ENCODE measurements around the gene MCC.
A peak's percentile ranks its signal among the peaks of the same experiment; 100 is the strongest.

MCC gene

DNA sequence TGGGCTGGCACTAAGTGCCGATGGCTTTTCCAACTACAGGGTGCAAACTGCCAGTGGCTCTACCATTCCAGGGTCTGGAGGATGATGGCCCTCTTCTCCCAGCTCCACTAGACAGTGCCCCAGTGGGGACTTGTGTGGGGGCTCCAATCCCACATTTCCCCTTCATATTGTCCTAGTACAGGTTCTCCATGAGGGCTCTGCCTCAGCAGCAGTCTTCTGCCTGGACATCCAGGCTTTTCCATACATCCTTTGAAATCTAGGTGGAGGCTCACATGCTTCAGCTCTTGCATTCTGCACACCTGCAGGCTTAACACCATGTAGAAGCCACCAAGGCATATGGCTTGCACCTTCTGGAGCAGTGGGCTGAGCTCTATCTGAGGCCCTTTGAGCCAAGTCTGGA, 123.8 kb downstream of the MCC start:
- DNase-seq = no peak
- ATAC-seq = no peak

DNA sequence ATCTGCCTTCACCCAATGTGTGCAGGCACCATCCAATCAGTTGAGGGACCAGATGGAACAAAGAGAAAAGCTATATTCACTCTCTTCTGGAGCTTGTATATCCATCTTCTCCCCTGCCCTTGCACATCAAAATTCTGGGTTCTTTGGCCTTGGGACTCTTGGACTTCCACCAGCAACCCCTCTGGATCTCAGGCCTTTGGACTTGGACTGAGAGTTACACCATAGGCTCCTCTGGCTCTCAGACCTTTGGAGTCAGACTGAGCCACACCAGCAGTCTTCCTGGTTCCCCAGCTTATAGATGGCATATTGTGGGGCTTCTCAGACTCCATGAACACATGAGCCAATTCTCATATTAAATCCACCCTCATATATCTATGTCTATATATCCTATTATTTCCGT, 126.6 kb downstream of the MCC start:
- ATAC-seq (no peak), DNase-seq (no peak)

DNA sequence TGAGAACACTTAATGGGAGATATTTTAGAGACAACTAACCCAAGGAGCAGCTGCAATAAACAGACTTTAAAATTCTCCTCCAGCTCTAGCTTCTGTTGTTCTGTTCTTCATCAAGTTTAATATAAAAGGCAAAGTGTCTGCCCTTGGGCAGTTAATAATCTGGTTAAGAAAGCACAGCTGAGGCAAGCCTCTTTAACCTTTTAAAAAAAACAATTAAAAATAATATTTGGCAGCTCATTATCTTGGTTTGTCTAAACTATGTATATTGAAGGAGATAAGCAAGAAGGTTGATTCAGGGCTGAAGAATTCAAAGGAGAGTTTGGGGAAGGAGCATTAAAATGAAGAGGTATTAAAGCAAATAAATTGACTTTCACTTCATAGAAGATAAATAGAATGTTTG, 128.8 kb downstream of the MCC start:
- ATAC-seq (no peak), DNase-seq (no peak)

DNA sequence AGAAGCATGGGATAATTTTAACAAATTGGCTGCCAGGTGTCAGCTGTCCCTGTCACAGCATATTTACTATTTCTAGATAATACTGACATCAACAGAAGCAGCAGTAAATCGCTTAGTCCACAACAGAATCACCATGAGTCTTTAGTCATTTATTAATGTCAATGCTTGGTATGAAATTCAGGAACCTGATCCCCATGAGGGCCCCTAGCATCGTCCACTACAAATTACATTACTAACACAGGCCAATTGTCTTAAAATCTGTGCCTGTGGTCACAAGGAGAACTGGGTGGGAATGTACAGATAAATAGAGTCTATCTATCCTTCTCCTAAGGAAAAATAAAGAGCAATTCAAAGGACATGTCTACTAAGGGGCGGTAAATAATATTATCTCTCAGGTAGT, 129.6 kb downstream of the MCC start:
- ATAC-seq (no peak), DNase-seq (no peak)

DNA sequence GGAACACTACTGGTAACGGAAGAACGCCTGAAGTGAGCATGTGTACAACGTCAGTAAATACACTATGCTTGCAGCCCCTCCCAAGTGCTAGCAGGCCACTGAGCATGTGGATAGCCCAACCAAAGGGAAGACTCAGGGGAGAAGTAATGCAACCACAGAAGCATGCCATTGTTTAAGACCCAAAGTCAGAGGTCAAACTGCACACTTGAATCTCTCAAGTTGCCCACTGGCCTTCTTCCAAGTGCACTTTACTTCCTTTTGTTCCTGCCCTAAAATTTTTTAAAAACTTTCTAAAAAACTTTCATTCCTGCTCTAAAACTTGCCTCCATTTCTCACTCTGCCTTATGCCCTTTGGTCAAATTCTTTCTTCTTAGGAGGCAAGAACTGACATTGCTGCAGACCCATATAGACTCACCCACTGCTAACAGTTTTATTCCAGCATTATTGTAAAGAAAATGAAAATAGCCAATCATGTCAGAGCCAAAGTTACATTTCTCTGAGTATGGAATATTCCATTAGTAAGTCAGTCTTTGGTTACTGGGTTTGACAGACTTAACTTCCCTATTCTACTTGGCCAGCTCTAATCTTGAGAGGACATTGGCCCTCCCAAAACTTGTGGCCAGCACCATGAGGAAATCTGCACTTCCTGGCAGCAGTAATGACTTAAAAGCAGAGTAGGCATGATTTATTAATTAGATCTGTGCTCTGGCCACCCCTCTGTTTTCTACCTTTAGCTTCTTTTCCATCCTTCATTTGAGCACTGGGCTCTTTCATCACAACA, 130.4 kb downstream of the MCC start:
- ATAC-seq (no peak), DNase-seq (no peak)

DNA sequence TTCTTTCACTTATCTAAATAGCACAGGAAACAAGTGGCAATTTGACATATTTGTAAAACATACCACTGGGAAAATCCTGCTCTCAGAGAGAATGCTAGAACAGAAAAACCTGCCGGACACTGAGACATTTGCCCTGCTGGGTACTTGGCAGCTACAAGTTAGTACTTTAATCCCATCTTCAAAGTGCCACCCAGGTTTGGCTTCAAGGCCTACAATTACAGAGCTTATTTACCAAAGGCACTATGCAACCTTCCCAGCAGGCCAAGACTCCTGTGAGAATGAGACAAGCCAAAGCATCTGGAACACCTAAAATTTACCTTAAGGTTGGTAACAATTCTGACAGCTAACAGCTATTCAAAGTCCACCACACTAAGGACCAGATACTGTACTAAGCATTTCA, 131.8 kb downstream of the MCC start:
- no peak for DNase-seq

DNA sequence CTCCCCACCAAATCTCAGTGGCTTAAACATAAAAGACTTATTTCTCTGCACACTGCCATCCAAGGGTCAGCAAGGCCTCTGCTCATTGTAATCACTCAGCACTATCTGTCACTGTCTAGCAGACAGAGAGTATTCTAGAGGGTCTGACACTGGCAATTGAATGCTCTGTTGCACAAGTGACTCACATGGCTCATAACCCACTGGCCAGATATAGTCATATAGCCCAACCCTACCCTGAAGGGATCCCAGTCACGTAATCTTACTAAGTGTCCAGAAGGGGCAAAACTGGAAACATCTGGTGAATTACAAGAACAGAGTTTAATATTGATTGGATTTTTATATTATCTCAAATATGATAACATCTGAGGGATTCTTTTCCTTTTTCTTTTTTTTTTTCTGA, 134.2 kb downstream of the MCC start:
- DNase-seq (no peak), ATAC-seq (no peak)

More for the DNA sequence above, 131.8 kb downstream of the MCC start:
- no peak for ATAC-seq

DNA sequence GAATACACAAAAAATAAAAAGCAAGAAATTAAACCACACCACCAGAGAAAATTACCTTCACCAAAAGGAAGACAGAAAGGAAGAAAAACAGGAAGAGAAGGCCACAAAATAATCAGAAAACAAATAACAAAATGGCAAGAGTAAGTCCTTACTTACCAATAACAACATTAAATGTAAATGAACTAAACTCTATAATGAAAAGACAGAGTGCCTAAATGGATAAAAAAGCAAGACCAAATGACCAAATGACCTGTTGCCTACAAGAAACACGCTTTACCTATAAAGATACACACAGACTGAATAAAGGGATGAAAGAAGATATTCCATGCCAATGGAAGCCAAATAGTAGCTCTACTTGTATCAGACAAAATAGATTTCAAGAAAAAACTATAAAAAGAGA, 140.7 kb downstream of the MCC start:
- DNase-seq (no peak), ATAC-seq (no peak)

DNA sequence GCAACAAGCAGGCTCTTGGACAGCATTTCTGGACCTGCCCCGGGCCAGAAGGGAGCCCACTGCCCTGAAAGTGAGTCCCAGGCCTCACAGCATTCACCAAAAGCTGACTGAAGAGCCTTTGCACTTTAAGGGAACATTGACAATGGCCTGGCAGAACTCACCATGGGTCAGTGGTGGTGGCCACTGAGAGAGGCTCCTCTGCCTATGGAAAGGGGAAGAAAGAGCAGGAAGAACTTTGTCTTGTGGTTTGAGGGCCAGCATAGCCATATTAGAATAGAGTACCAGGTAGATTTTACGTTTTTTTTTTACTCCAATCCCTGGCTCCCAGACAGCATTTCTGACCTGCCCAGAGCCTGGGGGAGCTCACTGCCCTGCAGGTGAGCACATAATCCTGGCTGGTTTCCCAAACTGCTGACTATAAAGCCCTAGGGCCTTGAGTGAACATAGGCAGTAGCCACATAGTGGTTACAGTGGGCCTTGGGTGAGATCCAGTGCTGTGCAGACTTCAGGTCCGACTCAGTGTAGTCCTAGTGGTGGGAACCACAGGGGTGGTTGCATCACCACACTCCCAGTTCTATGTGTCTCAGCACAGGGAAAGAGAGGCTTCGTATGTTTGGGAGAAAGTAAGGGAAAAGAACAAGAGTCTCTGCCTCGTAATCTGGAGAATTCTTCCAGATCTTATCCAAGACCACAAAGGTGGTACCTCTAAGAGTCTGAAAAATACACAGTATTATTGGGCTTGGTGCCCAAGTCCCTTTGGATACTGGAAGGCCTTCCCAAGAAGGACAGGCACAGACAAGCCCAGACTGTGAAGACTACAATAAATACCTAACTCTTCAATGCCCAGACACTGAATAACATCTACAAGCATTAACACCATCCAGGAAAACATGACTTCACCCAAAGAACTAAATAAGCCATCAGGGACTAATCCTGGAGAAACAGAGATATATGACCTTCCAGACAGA, 143.0 kb downstream of the MCC start:
- no peak for ATAC-seq

DNA sequence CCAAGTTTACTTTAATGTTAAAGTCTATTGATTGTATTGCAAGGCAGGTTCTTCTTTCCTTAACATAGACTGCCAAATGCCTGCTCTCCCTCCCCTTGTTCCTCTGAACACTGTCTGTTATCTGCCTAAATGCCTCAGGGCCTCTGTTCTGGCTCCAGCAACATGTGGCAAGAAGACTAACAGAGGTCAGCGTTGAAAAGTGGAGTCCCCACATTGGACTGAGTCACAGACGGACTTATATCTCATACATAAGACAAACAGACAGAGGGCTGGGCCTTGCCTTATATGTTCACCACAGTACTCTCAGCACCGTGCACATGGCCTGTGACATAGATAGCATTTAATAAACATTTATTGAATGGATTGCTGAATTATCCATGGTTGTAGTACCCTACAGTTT, 144.9 kb downstream of the MCC start:
- ATAC-seq = no peak
- DNase-seq = no peak

More for the DNA sequence above, 143.0 kb downstream of the MCC start:
- no peak for DNase-seq

DNA sequence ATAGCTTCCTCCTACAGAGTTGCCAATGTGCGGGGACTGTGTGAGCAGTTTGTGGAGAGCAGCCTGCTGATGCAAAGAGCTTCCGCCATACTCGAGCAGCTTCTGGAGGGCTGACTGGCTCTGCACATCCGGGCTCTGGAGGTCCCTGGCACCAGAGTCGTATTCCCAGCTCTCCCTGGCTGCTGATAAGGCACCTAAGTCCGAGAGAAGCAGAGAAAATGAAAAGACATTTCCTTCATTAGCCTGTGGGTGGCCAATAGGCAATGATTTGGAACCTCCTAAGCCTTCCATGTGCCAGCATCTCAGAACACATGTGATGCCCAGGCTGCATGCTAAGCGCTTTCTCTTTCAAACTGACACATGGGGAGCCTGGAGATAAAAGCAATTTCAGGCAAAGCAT, 147.7 kb downstream of the MCC start:
- DNase-seq (no peak), ATAC-seq (no peak)

DNA sequence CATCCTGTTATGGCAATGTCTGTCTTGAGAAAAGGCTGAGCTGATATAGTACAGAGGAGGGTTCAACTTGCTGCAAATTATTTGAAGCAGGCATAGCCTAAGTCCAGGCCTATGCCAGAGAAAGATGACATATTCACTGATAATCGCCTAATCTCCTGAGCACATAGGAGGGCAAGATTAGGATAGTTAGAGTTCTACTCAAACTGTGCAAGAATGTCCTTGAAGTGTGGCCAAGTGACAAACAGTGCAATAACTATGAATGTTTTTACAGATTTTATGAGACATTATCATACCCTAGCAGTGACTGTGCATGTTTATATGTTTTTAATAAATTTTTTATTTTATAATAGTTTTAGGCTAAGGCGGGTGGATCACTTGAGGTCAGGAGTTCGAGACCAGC, 149.6 kb downstream of the MCC start:
- ATAC-seq = no peak
- DNase-seq = no peak

DNA sequence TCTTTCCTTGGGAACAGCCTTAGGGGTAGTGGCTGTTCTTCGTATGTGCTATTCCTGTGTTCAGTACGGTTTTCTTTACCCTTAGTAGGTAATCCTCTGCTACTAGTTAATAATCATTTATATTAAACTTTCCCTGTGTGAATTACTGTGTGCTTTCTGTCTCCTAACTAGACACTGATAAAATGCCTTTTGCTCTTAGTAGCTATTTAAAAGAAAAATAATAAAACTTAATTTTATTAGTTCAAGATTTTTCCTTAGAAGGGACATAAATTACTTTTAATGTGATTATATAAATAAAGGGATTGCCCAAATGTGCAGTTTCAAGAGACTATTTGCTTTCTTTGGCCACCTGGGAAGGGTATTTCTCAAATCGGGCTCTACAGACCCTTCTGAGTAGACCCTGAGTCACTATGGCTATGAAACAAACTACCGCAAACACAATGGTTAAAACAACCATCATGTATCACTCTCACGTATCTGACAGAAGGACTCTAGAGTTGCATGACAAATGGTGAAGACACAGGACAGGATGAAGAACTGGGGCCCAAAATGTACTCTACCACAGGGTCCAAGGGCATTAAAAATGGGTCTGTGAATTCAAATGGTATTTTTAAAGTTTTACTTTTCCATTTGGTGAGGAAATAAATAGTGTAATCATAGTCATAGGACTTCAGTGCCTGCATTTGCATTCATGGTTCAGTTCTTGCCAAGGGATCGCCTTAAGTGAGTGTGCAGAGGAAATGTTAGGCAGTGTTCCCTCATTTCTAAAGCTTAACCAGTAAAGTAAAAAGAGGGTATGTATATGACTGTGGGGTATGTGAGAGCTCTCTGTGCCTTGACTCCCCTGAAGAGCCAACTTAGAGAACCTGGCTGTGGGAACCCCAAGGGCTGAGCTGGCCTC, 150.5 kb downstream of the MCC start:
- DNase-seq (no peak), ATAC-seq (peak; percentile 14)

DNA sequence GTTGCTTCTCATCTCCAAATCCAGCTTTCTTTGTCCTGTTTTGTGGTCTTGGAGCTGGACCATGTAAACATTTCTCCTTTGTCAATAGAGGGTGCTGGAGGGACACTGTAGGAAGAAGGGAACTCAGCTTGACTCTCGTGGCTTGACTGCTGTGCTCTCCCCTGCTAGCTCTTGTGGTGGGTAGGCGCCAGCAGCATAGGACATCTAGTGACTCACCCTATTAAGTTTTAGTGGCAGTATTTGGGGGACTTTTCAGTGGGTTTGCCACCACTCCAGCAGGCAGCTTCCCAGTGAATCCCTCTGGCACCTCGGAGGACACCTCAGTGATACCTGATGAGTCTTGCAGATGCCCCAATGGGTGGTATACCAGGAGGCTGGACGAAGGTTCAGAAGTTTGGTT, 151.3 kb downstream of the MCC start:
- ATAC-seq = peak; percentile 55
- DNase-seq = peak; percentile 6

DNA sequence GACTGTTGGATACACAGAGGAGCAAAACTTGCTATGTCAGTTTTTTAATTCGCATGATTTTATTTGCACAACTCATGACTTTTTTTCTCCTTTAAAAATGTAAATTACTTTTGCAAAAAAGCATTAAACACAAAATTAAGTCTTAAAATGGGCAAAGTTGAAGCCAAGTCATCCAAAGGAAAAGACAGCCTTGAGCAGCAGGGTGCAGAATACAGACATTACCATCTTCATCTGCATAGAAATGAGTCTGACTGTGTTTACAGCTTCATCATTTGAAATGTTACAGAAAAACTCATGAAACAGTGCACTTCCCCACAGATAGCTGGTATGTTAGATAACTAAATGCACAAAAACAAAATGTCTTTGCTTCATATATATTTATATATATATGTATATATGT, 154.8 kb downstream of the MCC start:
- ATAC-seq (no peak), DNase-seq (no peak)

DNA sequence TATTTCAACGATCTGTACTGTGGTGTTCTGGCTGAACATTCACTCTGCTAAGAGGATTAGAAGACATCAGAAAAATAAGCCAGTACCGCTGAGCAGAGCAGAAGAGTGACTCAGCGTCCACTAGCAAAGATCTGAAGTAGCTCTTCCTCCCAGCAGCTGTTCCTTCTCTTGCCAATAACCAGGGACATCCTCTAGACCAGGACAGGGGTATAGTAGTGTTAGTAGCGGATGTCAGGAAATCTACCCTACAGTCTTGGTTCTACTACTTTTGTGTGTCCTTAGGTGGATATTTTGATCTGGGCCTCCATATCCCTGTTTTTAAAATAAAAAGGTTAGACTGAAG, 157.1 kb downstream of the MCC start:
- DNase-seq = no peak
- no peak for ATAC-seq

DNA sequence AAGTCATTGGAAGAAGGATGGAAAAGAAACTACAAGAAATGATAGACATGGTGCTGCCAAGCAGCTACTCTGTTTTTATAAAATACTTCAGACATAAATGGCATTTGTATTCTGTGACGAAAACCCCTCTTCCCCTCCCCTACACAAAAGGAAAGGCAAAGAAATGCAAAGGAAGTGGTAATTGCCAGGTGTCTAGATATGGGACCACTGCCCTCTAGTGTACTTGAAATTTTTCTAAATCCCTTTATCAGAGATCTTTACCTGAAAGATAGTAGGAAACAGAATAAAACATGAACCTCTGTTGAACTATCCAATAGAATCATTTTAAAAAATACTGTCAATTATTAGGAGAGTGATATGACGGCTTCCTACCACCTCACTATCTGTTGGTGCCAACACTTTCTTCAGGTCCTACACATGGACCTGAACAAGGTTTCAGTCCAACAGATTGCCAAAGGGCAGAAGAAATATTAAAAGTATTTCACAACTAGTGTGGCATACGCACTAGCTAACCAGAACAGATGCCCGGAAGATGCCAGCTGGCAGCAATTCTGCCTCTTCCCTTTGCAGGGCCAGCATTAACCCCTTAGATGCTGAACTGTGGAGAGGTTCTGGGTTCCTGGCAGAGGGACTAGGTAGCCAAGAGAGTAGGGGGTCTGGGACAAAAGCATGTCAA, 157.6 kb downstream of the MCC start:
- DNase-seq (no peak), ATAC-seq (peak; percentile 69)

DNA sequence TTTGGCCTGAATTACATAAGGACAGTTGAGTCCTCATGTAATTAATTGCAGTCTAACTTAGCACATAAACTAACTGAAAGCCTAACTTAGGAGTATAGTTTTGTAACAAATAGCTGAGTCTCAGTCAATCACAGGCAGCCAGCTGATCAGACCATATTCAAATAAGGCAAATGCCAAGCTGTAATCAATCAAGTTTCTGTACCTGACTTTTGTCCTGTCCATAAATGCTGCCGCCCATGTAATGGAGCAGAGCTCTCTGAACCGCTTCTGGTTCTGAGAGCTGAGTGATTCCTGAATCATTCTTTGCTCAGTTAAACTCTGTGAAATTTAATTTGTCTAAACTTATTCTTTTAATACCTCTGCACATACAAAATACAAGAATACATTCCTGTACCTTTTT, 158.3 kb downstream of the MCC start:
- ATAC-seq = no peak
- no peak for DNase-seq

DNA sequence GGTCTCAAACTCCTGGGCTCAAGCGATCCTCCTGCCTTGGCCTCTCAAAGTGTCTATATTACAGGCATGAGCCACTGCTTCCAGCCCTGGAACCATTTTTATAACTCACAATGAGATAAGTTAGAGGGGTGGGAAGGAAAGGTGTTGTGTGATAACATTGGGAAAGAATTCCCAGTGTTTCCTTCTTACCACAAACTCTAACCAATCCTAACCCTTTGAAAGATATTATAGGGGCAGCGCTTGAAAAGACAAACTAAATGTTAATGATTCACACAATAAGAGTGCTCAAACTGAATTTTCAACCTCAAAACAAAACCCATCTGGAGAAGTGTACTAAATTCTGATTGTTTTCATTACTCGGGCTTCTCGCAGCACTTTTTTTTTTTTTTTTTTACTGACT, 163.2 kb downstream of the MCC start:
- DNase-seq (no peak), ATAC-seq (no peak)

DNA sequence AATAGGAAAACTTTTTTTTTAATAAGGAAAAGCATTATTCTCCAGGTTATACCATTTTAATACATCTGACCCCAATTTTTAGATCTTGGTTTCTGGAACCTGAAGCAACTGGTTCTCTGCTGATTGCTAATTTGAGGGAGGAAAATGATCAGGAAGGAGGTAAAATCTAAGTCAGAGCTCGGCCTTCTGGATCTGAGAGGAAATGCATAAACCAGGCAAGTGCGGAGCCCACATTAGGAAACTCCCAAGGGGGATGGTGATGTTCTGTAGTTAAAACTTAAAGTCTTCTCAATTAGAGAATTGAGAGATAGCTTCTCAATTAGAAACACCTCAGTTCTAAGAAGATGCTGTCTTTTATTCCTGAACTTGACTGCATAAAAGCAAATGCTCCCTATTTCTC, 167.0 kb downstream of the MCC start:
- ATAC-seq = no peak
- no peak for DNase-seq

DNA sequence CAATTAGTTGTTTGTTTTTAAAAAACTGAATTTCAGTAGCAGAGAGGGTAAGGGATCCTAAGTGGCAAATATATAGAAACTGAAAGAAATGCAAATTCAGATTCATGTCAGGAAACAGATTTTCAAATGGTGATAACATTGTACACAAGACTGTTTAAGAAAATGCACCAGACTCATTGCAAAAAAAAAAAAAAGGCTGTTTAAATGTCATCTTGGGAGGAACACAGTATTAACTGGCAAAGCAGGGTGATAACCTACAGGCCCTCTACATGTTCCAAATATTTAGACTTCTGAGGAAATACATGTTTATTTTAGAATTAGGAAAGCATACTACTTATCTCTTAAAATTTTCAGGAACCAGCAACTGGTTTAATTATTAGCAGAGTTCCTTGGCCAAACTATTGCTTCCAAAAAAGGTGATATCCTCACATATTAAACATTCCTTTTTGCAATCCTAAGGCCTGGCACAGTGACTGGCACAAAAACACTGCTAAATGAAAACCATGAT, 167.9 kb downstream of the MCC start:
- DNase-seq (no peak), ATAC-seq (no peak)
